Measurements from ENCODE around the gene CDK14. TPM values are rescaled to one million over a fixed set of nuclear protein-coding genes. Genes with fewer than 3 reads are reported as not detected.

The CDK14 gene
- total RNA-seq, 1 donor, result 44.8 TPM

DNA sequence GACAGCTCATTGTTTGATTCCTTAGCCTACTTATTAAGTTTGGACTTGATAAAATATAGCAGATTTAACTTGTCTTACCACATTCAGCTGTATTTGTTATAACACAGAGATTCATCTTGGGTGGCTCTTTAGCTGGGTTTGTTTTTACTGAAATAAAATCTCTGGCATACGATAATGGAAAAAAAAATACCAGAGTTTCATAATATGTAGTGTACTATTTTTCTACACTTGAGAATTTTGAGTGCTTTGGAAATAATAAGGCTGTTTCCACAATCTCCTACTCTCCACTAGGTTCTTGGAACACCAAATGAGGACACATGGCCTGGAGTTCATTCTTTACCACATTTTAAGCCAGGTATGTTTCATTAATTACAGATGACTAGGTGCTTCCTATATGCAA is 449.5 kb downstream of the CDK14 start:
- no peak overlapping the region for H3K4me3 ChIP-seq (ENCODE audit: low read depth, low read length)
- DNase-seq (ENCODE audit: low read depth), result peak; percentile 35
- TF ChIP-seq, protein P1, sequence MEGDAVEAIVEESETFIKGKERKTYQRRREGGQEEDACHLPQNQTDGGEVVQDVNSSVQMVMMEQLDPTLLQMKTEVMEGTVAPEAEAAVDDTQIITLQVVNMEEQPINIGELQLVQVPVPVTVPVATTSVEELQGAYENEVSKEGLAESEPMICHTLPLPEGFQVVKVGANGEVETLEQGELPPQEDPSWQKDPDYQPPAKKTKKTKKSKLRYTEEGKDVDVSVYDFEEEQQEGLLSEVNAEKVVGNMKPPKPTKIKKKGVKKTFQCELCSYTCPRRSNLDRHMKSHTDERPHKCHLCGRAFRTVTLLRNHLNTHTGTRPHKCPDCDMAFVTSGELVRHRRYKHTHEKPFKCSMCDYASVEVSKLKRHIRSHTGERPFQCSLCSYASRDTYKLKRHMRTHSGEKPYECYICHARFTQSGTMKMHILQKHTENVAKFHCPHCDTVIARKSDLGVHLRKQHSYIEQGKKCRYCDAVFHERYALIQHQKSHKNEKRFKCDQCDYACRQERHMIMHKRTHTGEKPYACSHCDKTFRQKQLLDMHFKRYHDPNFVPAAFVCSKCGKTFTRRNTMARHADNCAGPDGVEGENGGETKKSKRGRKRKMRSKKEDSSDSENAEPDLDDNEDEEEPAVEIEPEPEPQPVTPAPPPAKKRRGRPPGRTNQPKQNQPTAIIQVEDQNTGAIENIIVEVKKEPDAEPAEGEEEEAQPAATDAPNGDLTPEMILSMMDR (IDR thresholded peaks at IDR 0.05; ENCODE audit: insufficient read depth, low read length), result no peak

DNA sequence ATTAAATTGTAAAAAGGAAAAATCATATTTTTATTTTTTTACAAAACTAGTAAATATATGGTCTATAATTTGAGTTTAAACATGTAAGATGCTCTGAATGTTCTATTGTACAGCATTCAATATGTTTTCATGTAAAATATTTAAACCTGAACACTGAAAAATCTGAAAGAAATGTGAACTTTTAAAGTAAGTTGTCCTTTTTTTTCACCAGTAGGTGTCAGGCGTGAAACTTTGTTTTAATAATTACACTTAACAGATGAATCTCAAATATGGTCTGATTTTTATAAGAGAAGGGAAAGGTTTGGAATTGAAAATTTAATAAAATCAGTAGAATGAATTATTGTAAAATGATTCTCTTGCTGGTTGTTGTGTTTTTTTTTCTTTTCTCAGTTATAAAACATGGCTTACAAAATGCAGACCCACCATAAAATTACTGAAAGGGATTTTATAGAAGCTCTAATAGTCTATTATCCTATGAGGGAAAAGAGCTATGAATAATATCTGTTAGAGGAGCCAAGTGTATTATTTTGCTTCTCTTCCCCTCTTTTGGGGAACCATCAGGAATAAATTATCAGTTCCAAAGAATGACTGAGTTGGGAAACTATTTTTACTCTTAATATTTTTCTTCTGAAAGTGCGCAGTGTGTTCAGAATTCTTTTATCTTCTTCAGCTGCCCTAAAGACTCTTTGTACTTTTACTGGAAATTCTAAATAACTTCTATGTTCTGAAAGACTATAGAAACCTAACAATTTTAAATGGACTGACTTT is 450.4 kb downstream of the CDK14 start:
- TF ChIP-seq, protein P1 (IDR thresholded peaks at IDR 0.05; ENCODE audit: insufficient read depth, low read length), result peak; percentile 39
- DNase-seq (ENCODE audit: low read depth), result peak; percentile 58
- no peak overlapping the region for H3K4me3 ChIP-seq (ENCODE audit: low read depth, low read length)

DNA sequence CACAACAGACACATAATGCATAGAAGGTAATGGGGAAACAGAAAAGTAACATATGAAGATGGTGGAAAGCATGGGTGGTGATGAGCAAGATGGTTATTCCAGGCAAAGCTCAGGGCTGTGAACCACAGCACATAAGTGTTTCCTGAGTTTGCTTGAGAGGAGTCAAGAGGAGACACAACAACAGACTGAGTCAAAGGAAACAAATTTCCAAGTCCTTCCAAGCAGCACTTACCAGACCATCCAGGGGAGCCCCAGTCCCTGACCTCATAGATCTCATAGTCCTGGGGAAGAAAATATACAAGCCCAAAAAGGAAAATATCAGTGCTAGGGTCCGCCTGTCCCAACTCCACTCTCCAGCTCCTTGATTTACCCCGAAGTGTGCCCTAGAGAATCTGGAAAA is 451.5 kb downstream of the CDK14 start:
- TF ChIP-seq, protein P1 (IDR thresholded peaks at IDR 0.05; ENCODE audit: insufficient read depth, low read length), result no peak
- DNase-seq (ENCODE audit: low read depth), result no peak
- no peak overlapping the region for H3K4me3 ChIP-seq (ENCODE audit: low read depth, low read length)

DNA sequence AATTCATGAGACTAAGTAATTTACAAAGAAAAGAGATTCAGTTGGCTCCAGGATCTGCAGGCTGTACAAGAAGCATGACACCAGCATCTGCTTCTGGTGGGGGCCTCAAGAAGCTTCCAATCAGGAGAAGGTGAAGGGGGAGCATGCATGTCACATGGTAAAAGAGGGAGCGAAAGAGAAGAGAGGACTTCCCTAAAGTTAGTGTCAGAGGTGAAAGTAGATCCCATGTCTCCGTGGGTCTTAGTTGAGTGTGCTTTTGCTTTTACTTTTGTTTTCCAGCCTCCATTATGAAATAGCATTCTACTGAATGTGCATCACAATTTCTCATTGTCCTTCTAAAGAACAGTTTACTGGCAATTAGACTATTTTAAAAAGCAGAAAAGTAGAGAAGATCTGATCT is 454.6 kb downstream of the CDK14 start:
- peak; percentile 16 for DNase-seq (ENCODE audit: low read depth)
- no peak overlapping the region for H3K4me3 ChIP-seq (ENCODE audit: low read depth, low read length)
- TF ChIP-seq, protein P1 (IDR thresholded peaks at IDR 0.05; ENCODE audit: insufficient read depth, low read length), result no peak

DNA sequence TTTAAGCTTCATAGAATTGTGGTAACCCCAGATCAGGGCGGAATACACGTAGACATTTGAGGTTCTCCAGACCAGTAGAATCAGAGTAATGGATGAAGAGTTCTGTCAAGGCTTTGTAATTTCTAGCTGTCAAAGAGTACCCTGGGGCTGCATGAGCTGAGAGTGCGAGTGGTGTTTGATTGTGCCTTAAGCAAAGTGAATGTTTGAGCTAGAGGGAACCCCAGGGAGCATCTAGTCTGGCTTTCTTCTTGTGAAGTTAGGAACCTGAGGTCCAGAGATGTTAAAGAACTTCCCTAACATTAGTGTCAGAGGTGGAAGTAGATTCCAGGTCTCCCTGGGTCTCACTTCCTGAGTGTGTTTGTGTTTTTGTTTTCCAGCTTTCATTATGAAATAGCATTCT is 455.8 kb downstream of the CDK14 start:
- no peak for DNase-seq (ENCODE audit: low read depth)
- TF ChIP-seq, protein P1 (IDR thresholded peaks at IDR 0.05; ENCODE audit: insufficient read depth, low read length), result no peak
- no peak overlapping the region for H3K4me3 ChIP-seq (ENCODE audit: low read depth, low read length)

DNA sequence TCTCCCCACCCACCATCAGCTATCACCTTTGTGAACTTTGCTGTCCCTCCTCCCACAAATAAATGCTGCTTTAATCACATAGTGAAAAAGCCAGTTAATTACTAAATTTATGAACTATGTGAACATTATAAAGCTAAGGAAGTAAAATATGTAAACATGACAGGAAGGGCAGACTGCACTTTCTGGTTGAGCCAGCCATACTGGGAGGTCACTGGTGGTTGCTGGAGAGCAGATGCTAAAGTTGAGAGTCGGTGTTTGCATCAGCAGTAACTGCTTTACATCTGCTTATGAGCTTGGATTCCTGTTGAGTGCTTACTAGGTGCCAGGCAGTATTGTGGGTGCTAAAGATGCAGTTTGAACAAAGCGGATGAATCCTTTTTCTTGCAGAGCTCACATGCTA is 458.3 kb downstream of the CDK14 start:
- TF ChIP-seq, protein P1 (IDR thresholded peaks at IDR 0.05; ENCODE audit: insufficient read depth, low read length), result no peak
- H3K4me3 ChIP-seq (ENCODE audit: low read depth, low read length), result no peak overlapping the region
- no peak for DNase-seq (ENCODE audit: low read depth)

- no peak for DNase-seq (ENCODE audit: low read depth)
- H3K4me3 ChIP-seq (ENCODE audit: low read depth, low read length), result no peak overlapping the region
- TF ChIP-seq, protein P1 (IDR thresholded peaks at IDR 0.05; ENCODE audit: insufficient read depth, low read length), result no peak
These were observed 459.1 kb downstream of the CDK14 start for GRCh38 chr7:91055219-91055618.
